DOHH2 (cell line): ENCODE results near the gene ZSCAN22.

Source experiments
- EZH2phosphoT487 ChIP-seq: fragments of 200-600 bp; sonication (generic); IDR thresholded peaks from 2 replicates; pipeline ENCODE4 v1.6.1; 2017; ENCODE audit warnings: borderline replicate concordance, mild to moderate bottlenecking, antibody characterized with exemption, low read length, moderate library complexity, mixed read lengths
- TF ChIP-seq, protein P1 (sequence below): fragments of 200-600 bp; sonication (generic); IDR thresholded peaks from one replicate; pipeline ENCODE4 v1.5.1; 2014; ENCODE audit warnings: antibody characterized with exemption, mild to moderate bottlenecking, low read depth, low read length; ENCODE audit not compliant: poor library complexity, severe bottlenecking

- TF ChIP-seq, protein P1, sequence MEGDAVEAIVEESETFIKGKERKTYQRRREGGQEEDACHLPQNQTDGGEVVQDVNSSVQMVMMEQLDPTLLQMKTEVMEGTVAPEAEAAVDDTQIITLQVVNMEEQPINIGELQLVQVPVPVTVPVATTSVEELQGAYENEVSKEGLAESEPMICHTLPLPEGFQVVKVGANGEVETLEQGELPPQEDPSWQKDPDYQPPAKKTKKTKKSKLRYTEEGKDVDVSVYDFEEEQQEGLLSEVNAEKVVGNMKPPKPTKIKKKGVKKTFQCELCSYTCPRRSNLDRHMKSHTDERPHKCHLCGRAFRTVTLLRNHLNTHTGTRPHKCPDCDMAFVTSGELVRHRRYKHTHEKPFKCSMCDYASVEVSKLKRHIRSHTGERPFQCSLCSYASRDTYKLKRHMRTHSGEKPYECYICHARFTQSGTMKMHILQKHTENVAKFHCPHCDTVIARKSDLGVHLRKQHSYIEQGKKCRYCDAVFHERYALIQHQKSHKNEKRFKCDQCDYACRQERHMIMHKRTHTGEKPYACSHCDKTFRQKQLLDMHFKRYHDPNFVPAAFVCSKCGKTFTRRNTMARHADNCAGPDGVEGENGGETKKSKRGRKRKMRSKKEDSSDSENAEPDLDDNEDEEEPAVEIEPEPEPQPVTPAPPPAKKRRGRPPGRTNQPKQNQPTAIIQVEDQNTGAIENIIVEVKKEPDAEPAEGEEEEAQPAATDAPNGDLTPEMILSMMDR = no peak
- TF ChIP-seq EZH2phosphoT487 = no peak
Measured at GRCh38 chr19:58307736-58308135, 19.1 kb upstream of the ZSCAN22 start.
